Fibroblast of skin of left quadriceps (primary cell): ENCODE data around the gene TMEM61.

Source experiments
- DNase-seq, 2 experiments: peaks; one replicate each; pipeline ENCODE4 v3.0.0-alpha.2; 2013; ENCODE audit warnings: low read depth in 2 of 2

Gene TMEM61

DNA sequence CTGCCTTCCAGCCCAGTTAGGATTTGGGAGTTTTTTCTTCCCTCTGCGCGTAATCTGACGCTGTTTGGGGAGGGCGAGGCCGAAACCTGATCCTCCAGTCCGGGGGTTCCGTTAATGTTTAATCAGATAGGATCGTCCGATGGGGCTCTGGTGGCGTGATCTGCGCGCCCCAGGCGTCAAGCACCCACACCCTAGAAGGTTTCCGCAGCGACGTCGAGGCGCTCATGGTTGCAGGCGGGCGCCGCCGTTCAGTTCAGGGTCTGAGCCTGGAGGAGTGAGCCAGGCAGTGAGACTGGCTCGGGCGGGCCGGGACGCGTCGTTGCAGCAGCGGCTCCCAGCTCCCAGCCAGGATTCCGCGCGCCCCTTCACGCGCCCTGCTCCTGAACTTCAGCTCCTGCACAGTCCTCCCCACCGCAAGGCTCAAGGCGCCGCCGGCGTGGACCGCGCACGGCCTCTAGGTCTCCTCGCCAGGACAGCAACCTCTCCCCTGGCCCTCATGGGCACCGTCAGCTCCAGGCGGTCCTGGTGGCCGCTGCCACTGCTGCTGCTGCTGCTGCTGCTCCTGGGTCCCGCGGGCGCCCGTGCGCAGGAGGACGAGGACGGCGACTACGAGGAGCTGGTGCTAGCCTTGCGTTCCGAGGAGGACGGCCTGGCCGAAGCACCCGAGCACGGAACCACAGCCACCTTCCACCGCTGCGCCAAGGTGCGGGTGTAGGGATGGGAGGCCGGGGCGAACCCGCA lies 59.1 kb downstream of the TMEM61 start, which contains the start of gene PCSK9:
Gene PCSK9, plus strand, starts transcription at position 207 of the 741 bp plus-strand sequence. Its CDS starts 290 bp downstream, at position 497.
- peak; percentile 12 to 14 for DNase-seq

DNA sequence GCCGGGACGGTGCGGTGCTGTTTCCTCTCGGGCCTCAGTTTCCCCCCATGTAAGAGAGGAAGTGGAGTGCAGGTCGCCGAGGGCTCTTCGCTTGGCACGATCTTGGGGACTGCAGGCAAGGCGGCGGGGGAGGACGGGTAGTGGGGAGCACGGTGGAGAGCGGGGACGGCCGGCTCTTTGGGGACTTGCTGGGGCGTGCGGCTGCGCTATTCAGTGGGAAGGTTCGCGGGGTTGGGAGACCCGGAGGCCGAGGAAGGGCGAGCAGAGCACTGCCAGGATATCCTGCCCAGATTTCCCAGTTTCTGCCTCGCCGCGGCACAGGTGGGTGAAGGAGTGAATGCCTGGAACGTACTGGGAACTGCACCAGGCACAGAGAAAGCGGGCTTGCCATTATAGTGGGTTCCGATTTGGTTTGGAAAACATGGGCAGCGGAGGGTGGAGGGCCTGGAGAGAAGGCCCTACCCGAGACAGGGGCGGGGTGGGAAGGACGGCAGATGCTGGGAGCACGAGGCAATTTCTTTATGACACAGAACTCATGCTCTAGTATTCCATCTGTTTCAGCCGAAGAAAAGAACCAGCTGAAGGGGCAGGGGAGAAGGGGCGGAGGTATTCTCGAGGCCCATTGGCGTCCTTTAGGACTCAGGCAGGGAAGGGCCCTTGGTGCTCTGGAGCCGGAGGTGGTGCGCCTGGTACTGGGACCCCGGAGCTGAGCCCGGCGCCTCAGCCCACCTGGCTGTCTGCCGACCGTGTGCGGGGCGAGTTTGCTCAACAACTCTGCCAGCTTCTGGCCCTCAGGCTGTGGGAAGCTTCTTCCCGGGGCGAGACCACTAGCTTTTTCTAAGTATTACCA lies 59.9 kb downstream of the TMEM61 start:
- no peak for DNase-seq

DNA sequence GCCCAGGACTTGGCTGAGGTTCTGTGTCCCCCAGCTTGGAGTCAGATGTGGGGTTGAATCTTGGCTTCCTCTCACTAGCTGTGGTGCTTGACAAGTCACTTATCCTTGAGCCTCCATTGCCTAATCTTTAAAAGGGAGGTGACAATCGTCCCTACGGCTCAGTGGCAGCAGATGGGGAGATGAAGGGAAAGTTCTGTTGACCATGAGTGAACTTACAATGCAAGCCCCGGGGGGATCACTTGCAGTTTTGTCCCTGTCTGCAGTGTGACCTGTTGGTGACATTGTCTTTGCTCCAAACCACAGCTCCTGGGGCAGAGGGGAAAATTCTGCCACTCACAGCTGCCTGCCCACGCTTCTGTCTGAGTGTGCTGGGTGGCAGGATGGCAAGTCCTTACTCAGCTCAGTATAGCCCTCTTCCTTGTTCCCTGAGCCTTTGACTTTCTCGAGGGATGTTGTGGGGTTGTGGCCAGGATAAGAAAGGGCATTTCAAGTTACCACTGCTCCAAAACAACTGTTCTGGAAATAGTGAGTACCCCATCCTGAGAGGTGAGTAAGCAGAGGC lies 60.6 kb downstream of the TMEM61 start:
- no peak for DNase-seq

DNA sequence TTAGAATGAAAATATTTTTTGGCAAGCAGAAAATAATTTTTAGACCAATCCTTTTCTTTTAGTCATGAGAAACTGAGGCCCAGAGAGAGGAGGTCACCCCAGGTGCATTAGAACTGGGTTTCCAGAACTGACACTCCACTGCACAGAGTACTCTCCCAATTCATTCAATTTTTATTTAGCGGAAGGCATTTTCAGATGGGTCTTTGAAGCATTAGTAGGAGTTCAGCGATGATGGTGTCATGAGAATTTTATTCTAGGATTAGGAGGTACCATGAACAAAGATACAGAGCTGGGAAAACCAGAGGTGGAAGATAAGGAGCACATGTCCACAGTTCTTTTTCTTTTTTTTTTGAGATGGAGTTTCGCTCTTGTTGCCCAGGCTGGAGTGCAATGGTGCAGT lies 61.2 kb downstream of the TMEM61 start:
- no peak for DNase-seq
